ENCODE results near the gene ZNF444. TPM values are rescaled to one million over a fixed set of nuclear protein-coding genes. Genes with fewer than 3 reads are reported as not detected.
A peak's percentile ranks its signal among the peaks of the same experiment; 100 is the strongest.

ZNF444 gene
- total RNA-seq, 2 donors from 2014 or later, result 28.2 to 31.0 TPM

GRCh38 chr19:56132316-56132822 is 8.7 kb upstream of the ZNF444 start:
- peak overlapping the region; percentile 32 to 73 for H3K27ac ChIP-seq
- no peaks in the 10 kb centered on the region for H3K36me3 ChIP-seq
- no peaks in the 10 kb centered on the region for H3K27me3 ChIP-seq (replicated peaks; ENCODE audit: insufficient read depth)
- H3K4me1 ChIP-seq (ENCODE audit: control insufficient read depth in 1 of 2, low read depth in 2 of 2), result peaks cover 3 to 18% of the 10 kb centered on the region in 2 donors
- H3K4me3 ChIP-seq, result peak overlapping the region; percentile 60
- no peak for DNase-seq (ENCODE audit: low spot score)
- ATAC-seq (ENCODE audit: insufficient number of reproducible peaks, low FRiP score, low read depth), result no peak
- no peaks in the 10 kb centered on the region for H3K9me3 ChIP-seq
- TF ChIP-seq, protein P1, sequence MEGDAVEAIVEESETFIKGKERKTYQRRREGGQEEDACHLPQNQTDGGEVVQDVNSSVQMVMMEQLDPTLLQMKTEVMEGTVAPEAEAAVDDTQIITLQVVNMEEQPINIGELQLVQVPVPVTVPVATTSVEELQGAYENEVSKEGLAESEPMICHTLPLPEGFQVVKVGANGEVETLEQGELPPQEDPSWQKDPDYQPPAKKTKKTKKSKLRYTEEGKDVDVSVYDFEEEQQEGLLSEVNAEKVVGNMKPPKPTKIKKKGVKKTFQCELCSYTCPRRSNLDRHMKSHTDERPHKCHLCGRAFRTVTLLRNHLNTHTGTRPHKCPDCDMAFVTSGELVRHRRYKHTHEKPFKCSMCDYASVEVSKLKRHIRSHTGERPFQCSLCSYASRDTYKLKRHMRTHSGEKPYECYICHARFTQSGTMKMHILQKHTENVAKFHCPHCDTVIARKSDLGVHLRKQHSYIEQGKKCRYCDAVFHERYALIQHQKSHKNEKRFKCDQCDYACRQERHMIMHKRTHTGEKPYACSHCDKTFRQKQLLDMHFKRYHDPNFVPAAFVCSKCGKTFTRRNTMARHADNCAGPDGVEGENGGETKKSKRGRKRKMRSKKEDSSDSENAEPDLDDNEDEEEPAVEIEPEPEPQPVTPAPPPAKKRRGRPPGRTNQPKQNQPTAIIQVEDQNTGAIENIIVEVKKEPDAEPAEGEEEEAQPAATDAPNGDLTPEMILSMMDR (IDR thresholded peaks at IDR 0.05), result no peak

- Histone ChIP-seq H3K4me3 (no peak overlapping the region), H3K9me3 (no peaks in the 10 kb centered on the region), H3K4me1 (ENCODE audit: control insufficient read depth in 1 of 2, low read depth in 2 of 2) (peaks cover 3 to 18% of the 10 kb centered on the region in 2 donors), H3K36me3 (no peaks in the 10 kb centered on the region), H3K27me3 (replicated peaks; ENCODE audit: insufficient read depth) (no peaks in the 10 kb centered on the region), H3K27ac (no peak overlapping the region)
- TF ChIP-seq, protein P1 (IDR thresholded peaks at IDR 0.05), result no peak
- no peak for ATAC-seq (ENCODE audit: insufficient number of reproducible peaks, low FRiP score, low read depth)
- no peak for DNase-seq (ENCODE audit: low spot score)
Measured at GRCh38 chr19:56133858-56134653, 7.0 kb upstream of the ZNF444 start.

- Histone ChIP-seq H3K36me3 (no peaks in the 10 kb centered on the region), H3K27ac (no peak overlapping the region), H3K4me3 (no peak overlapping the region), H3K27me3 (replicated peaks; ENCODE audit: insufficient read depth) (no peaks in the 10 kb centered on the region), H3K9me3 (no peaks in the 10 kb centered on the region), H3K4me1 (ENCODE audit: control insufficient read depth in 1 of 2, low read depth in 2 of 2) (peaks cover 3 to 18% of the 10 kb centered on the region in 2 donors)
- no peak for ATAC-seq (ENCODE audit: insufficient number of reproducible peaks, low FRiP score, low read depth)
- no peak for DNase-seq (ENCODE audit: low spot score)
- TF ChIP-seq, protein P1 (IDR thresholded peaks at IDR 0.05), result no peak
Measured at GRCh38 chr19:56134654-56134921, 6.5 kb upstream of the ZNF444 start.

GRCh38 chr19:56136362-56136761 is 4.7 kb upstream of the ZNF444 start:
- Histone ChIP-seq H3K27ac (no peak overlapping the region), H3K9me3 (no peaks in the 10 kb centered on the region), H3K4me1 (ENCODE audit: control insufficient read depth in 1 of 2, low read depth in 2 of 2) (peaks cover 7 to 25% of the 10 kb centered on the region in 2 donors), H3K36me3 (no peaks in the 10 kb centered on the region), H3K4me3 (no peak overlapping the region), H3K27me3 (replicated peaks; ENCODE audit: insufficient read depth) (no peaks in the 10 kb centered on the region)
- DNase-seq (ENCODE audit: low spot score) (no peak), ATAC-seq (ENCODE audit: insufficient number of reproducible peaks, low FRiP score, low read depth) (no peak)
- TF ChIP-seq, protein P1 (IDR thresholded peaks at IDR 0.05), result no peak

DNA sequence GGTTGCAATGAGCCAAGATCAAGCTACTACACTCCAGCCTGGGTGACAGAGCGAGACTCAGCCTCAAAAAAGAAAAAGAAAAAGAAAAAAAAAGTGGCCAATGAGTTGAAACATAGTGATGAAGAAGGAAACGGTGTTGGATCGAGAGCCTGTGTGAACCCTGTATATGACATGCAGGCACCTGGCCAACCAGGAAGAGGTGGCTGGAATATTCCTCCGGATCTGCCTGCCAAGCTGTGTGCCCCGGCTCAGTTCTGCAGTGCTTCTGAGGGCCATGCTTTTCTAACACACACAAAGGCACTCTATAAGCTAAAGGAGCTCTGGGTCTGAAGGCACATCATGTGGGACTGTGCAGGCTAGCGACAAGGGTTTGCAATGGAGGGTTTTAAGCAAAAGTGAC is 3.7 kb upstream of the ZNF444 start:
- Histone ChIP-seq H3K4me1 (ENCODE audit: control insufficient read depth in 1 of 2, low read depth in 2 of 2) (peaks cover 11 to 23% of the 10 kb centered on the region in 2 donors), H3K27me3 (replicated peaks; ENCODE audit: insufficient read depth) (no peaks in the 10 kb centered on the region), H3K4me3 (no peak overlapping the region), H3K36me3 (no peaks in the 10 kb centered on the region), H3K9me3 (no peaks in the 10 kb centered on the region), H3K27ac (no peak overlapping the region)
- TF ChIP-seq, protein P1 (IDR thresholded peaks at IDR 0.05), result no peak
- DNase-seq (ENCODE audit: low spot score) (no peak), ATAC-seq (ENCODE audit: insufficient number of reproducible peaks, low FRiP score, low read depth) (no peak)

All from thoracic aorta (tissue), 2 donors.